ENCODE results near the gene MGAT4A.

The MGAT4A gene

DNA sequence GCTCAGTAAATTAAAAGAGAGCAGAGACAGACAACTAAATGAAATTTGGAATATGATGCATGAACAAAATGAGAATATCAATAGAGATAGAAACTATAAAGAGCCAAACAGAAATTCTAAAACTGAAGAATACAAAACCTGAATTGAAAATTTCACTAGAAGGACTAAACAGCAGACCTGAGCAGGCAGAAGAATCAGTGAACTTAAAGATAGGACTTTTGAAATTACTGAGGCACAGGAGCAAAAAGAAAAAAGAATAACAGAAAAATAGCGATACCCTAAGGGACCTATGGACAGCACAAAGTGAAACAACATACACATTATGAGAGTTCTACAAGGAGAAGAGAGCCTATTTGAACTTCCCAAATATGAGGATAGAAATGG is 80.9 kb downstream of the MGAT4A start:
- DNase-seq, result no peak

- DNase-seq, result peak; percentile 34 to 68 (median 50)
Measured at GRCh38 chr2:98649135-98649991, 81.6 kb downstream of the MGAT4A start.

GRCh38 chr2:98648451-98648850 is 82.5 kb downstream of the MGAT4A start:
- no peak for DNase-seq

DNA sequence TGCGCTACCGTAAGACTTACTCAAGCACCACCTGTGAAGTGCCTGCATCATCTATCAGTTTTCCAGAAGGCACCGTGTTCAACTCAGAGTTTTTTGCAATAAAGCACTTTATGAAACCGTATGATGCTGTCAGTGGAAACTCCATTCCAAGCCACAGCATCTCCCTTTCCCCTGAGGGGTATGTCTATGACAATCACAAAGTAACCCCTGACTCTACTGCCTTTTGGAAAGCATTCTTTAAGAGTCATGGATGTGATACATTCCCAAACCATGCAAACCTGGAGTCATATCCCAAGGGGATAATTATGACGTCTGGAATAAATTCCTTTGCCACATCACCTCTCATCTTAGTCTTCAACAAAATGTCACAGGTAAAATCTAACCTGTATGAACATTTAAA is 83.3 kb downstream of the MGAT4A start:
- no peak for DNase-seq

DNA sequence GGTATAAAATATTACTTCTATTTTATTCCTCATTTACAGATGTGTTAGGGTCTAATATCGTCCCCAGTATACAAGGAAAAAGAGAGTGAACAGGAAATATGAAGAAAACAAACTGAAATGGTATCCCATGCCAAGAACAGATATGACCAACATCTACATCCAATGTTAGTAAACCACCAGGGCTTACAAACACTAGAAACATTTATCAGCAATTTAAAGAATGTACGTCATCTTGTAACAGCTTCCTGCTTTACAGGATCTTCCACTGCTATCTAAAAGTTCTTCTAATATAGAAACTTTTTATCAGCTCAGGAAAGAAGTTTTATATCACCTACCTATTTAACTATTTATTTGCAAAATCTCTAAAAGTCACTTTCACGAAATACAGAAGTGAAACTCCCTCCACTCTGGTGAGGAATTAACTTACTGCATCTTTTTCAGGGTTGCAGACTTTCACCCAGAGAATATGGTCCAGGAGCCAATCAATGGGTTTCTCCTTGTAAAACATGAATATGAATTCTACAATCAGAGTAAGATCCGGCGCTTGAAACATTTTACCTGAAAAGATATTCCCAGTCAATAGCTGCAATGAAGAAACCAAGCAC is 87.3 kb downstream of the MGAT4A start:
- no peak for DNase-seq

DNA sequence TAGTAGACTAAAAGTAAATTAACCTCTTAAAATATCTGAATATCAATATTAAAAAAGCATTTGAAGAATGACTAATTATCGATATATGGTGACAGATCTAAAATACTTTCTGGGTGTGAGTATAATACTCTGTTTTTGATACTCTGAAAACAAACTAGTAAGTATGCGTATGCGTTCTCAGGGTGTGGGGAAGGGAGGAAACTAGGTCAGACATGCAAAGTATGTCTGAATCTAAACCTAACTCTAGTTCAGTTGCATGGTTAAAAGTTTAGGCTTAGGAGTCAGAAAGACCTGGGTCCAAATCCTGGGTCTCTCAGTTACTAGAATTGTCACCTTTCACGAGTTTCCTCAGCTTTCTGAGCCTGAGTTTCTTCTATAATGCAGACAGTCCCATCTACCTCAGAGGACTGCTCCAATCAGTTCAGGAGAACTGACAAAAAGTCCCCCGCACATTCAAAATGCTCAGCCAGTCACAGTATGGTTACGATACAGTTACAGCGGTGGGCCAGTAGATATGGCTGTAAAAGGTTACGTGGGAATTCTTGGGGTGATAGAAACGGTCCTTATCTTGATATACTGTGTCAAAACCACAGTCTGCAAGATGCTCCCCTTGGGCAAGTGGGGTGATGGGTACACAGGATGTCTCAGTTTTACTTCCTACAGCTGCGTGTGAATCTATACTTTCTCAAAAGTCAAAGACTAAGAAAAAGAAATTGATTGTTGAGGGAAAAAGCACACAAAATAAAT is 93.4 kb downstream of the MGAT4A start:
- DNase-seq, result no peak

DNA sequence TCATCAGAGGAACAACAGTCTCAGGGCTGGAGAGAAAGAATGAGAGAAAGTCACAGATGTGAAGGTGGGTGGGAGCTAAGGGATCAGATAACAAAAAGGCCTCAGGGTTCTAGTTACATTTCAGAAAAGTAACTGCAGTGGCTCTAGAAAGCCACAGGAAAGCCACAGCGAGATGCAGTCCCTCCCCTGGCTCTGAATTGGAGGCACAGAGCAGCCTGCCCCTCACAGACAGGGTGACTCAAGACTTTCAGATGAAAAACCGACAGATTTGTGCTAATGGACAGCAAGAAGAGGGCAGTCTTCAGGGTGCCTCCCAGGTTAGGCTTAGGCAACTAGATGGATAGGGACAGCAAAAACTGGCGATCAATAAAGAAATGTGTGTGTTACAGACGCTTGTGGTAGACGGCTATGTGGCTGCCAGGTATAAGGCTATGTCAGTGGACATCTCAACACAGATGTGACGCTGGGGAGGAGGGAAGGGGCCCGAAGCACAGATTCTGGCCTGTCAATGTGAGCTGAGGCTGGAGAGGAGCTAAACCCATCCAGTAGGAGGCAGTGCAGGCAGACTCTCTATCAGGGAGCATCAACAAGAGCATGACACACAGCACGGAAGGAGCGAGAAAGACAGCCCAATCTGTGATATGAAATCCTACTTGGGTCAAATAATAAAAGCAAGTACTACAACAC is 96.4 kb downstream of the MGAT4A start:
- DNase-seq, result no peak

GRCh38 chr2:98632351-98632750 is 98.6 kb downstream of the MGAT4A start:
- DNase-seq, result no peak

DNA sequence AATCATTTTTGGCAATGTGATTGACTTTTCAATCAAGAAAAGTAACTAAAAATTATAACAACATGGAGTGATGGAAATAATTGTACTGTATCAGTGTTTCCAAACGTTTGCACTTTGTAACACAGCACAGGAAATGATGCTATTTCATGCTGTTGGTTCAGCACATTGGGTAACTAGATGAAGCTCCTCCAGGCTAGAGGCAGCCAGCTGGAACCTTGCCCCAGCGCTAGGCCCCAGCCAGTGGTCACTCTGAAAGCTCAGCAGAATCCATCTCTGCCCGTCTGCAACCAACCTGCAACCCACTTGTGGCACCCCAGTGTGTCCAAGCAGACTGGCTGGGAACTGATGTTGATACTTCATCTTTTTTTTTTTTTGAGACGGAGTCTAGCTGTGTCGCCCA is 107.3 kb downstream of the MGAT4A start:
- no peak for DNase-seq

GRCh38 chr2:98617149-98617548 is 113.8 kb downstream of the MGAT4A start:
- DNase-seq, result no peak

GRCh38 chr2:98615481-98615880 is 115.5 kb downstream of the MGAT4A start:
- no peak for DNase-seq

GRCh38 chr2:98614024-98614739 is 116.8 kb downstream of the MGAT4A start:
- no peak for DNase-seq

GRCh38 chr2:98608962-98609604 is 121.8 kb downstream of the MGAT4A start:
- no peak for DNase-seq

DNA sequence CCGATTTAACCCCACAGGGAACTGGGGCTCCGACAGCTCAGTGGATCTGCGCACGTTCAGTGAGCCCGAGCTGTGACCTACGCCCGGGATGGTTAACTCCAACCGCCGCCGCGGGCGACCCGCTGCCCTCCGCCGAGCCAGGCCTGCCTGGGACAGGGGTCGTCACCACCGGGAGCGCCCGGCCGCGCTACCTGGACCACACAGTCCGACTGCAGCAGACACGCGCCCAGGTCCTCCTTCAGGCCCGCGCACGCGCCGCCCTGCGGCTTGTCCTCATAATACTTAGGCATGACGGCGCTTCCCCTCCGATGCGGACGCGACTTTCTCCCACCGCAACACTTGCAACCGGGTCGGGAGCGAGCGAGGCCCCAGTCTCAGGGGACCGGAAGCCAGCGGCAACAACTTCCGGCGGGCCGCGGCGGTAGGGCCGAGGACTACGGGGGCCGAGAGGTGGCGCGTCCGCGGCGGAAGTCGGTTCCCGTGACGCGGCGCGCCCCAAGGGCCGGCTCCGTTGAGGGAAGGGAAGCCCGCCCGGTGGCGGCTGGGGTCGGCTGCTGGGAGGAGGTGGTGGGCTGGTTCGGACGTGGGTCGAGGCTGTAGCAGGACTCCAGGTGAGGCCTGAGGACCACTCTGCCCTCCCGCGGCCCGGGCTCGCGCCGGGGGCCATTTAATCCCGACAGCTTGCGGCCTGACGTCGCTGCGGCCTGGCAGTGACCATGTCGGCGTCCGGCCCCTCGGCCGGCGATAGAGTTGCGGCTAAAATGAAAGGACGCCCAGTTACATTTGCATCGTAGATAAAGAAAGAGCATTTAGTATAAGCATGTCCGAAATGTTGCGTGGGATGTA is 122.6 kb downstream of the MGAT4A start, which contains the start of the genes COA5 and UNC50:
Gene COA5 (minus strand): TSS at position 397 of the 846 bp plus-strand sequence. CDS start 107 bp downstream, at position 290.
Gene UNC50 (plus strand): TSS at position 474 of the 846 bp plus-strand sequence. CDS start 1,171 bp downstream, outside the sequence.
- DNase-seq, result peak; percentile 79 to 86 (median 83)

DNA sequence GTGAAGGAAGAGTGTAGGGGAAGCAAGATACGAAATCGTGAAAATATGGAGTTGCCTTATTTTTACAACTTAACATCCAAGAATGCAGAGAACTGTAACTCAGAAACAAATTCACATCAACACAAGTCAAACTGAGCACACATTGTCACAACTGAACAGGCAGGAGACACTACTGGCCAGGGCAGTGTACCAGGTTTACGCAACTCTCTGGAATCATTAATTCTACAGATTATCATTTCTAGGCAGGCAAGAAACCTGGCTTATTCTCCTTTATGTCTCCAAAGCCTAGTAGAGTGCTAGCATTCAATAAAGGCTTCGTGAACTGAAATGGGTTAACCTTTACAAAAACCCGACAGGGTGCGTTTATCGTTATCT is 123.2 kb downstream of the MGAT4A start:
- DNase-seq, result no peak

GRCh38 chr2:98607104-98607503 is 123.8 kb downstream of the MGAT4A start:
- DNase-seq, result no peak

DNA sequence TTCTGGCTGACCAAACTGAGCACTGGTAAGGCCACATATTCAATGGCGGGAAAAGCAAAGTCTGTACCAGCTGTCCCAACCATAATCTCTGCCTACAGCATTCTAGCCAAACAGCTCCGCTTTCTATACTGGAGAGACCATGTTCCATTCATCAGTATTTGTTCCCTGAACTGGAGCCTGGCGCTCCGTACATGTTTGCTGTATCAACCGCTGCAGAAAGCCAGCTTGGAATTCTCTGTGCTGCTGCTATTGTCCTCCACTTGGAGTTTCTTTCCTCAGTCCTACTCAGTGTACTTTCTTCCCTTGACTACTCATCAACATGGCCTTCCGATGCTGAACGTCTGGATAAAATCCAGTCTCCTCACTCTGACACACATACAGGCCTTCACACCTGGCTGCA is 124.5 kb downstream of the MGAT4A start:
- DNase-seq, result no peak

- no peak for DNase-seq
Measured at GRCh38 chr2:98605076-98605475, 125.9 kb downstream of the MGAT4A start.

DNA sequence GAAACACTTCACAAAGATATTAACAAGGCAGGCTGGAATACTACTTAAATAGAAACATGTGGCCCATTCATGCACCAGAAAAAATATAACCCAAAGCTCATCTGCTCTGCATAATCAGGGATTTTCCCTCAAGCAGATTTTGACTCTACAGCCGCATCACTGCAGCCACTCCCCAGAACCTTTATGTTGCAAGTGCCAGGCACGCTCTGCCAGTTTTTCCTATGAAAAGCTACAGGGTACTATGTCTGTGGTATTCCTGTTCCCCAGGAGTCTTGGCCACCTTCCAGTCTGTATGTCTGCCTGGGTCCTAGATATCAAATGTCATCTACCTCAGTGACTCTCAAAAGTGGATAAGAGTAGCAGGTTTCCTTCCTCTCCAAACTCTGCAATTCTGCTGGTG is 126.4 kb downstream of the MGAT4A start:
- DNase-seq, result no peak

DNA sequence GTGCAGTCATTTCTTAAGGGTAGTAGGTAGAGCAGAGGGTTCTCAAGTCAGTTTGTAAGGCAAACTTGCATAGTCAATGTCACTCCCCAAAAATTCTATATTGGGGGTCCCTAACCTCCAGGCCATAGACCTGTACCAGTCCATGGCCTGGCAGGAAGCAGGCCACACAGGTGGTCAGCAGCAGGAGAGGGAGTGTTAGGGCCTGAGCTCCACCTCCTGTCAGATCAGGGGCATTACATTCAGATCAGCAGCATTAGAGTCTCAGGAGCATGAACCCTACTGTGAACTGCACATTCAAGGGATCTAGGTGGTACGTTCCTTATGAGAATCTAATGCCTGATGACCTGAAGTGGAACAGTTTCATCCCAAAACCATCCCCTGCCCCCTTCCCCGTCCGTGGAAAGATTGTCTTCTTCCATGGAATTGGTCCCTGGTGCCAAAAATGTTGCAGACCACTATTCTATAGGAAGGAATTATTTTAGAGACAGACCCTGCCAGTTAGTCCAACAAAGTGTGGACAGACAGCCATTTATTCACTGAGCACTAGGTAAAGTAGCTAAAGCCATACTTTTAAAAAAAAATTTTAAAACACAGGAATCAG is 129.3 kb downstream of the MGAT4A start:
- DNase-seq, result no peak

Data from activated naive CD4-positive, alpha-beta T cell (primary cell).